Measurements from ENCODE around the gene CRYBG3.

Gene CRYBG3

DNA sequence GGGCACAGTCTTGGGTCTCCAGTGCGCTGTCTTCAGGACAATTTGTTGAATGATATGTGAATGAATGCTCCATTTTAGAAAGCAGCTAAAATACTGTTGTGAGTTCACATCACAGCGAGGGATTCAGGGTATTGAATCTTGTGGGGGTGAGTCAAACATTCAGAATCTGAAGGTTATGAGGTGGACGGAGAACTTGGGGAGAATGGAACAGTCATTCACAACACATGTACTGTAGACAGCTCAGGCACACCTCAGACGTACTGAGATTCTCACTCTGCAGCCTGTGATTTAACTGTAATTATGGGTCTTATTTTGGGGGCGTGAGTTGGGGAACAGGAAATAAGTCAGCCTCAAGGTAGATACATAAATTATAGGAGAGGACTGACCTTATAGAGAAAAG lies 13.9 kb downstream of the CRYBG3 start:
- no peak for DNase-seq

DNA sequence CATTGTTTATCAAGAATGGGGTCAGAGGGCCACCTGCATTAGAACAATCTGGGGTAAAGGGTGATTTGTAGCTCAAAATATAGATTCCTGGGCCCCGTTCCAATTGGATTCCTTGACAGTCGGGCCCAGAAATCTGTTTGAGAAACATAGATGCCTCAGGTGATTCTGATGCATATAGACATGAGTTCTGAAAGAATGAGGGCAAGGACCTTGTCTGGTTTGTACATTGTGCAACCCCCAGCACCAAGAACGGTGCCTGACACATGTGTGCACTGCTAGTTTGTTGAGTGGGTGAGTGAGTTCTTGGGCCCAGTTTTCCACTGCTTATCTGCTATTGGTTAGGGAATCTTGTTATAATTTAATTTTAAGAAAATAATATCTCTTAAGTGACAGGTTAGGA lies 16.6 kb downstream of the CRYBG3 start:
- no peak for DNase-seq

DNA sequence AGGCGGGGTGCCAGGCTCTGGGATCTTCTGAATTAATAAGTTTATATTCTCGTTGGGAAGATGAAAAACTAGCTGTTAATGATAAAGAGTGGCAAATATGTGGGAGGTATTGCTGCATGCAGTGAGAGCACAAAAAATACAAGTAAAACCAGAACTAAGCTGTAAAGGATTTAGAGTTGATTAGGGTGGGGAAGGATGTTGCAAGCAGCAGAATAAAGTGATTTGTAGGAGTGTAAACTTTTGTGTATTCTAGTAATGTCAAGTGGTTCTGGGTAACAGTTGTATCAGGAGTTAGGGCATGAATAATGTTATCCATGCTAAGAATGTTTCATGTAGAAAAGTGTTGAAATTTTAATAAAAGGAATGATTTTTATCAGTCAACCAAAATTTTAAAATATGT lies 18.1 kb downstream of the CRYBG3 start:
- no peak for DNase-seq

GRCh38 chr3:97841304-97841703 lies 19.5 kb downstream of the CRYBG3 start:
- DNase-seq = no peak

- DNase-seq = no peak
Observed at GRCh38 chr3:97841956-97842355, 20.1 kb downstream of the CRYBG3 start.

DNA sequence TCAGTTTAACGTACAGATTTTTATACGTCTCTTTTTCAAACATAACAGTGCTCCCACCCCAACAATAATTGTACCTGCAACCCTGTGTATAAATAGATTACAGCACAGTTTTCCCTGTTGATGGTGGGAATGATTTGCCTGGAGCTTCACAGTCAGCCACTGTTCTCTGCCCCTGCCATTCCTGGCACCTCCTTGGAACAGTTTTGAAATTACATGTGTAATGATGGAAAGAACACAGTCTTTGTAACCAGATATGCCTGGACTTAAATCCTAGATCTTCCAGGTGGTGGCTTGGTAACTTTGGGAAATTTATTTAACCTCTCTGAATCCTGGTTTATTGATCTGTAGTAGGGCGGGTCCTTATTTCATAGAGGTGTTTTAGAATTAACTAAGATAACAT lies 27.0 kb downstream of the CRYBG3 start:
- DNase-seq = no peak

DNA sequence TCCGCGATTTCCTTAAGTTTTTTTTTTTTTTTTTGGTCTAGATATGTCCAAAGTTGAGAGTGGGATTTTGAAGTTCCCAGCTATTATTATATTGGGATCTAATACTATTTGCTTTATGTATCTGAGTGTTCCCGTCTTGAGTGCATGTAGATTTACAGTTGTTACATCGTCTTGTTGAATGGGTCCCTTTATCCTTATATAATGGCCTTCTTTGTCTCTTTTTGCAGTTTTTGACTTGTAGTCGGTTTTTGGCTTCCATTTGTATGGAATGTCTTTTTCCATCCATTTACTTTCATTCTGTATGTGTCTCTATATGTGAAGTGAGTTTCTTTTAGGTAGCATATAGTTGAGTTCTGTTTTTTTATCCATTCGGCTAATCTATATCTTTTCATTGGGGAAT lies 35.6 kb downstream of the CRYBG3 start:
- DNase-seq = no peak

DNA sequence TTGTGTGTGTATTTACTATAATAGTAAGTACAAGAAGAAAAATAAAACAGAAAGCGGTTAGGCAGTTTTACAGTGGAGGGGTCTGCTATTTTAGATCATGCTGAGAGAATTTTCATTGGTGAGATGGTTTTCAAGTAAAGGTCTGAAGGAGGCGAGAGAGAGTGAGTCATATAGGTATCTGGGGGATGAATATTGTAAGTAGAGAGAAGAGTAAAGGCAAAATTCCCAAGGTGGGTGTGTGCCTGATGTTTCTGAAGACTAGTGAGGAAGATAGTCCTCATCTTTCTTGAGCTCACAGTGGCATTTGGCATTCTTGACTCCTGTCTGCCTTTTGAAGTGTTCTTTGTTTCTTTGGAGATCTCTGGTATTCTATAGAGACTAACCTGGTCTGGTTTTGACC lies 38.6 kb downstream of the CRYBG3 start:
- no peak for DNase-seq

DNA sequence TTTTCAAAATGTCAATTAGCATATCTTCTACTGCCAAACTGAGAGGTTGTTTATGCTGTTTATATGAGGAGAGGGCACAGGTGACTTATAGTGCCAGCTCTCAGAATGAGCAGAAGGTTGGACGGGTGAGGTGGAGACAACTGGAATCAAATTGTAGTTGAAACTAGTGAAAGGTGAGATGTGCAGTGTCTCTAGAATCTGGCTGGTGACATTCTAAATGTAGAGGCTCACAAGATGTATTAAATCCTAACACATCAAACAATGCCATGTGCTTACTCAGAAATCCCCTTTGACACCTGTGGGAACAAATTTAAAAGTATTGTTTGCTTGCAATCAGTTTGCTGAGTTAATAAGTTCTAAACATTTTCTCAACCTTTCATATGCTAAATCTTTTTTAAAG lies 40.8 kb downstream of the CRYBG3 start:
- DNase-seq = no peak

- DNase-seq = no peak
Observed at GRCh38 chr3:97863031-97863430, 41.2 kb downstream of the CRYBG3 start.

GRCh38 chr3:97863775-97864174 lies 42.0 kb downstream of the CRYBG3 start:
- DNase-seq = no peak

GRCh38 chr3:97871186-97871585 lies 49.4 kb downstream of the CRYBG3 start:
- DNase-seq = no peak

- DNase-seq = no peak
Observed at GRCh38 chr3:97871801-97872524, 50.2 kb downstream of the CRYBG3 start.

DNA sequence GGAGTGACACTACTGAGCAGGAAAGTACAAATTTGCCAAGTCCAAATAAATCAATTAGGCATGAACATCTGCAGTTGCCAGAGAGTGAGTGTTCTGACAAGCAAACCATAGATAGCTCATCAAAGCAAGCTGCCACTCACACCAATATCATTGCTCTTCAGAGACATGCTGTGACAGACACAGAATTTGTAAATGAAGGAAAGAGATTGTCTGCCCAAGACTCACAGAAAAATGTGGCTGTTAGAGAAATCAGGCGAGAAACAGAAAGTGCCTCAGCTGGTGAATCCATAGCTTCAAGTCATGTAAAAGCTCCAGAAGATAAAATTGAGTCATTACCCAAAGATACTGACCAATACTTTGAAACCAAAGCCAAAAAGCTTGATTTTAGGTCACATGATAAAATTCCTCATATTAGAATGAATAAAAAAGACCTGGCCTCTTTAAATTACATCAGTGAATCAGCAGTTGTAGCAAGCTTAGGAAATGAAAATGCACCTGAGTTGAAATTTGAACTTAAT lies 50.8 kb downstream of the CRYBG3 start:
- no peak for DNase-seq

DNA sequence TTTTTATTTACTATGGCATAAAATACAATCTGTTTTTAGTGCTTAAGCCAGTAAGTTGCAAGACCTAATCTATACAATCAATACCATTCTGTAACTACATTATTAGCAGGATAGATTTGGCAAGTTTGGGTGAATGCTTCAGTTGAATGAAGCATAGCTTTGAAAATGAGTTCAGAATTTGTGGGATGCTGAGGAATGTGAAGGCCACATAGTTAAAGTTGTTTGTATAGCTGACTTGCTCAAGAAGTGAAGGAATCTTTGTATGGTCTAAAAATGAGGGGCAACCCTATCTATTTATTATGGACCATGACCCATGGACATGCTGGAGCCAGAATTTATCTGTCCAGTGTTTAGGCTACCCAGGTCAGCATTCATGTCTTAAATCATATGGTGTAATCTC lies 58.5 kb downstream of the CRYBG3 start:
- DNase-seq = no peak

- DNase-seq = no peak
Observed at GRCh38 chr3:97882975-97883598, 61.3 kb downstream of the CRYBG3 start.

- DNase-seq = no peak
Observed at GRCh38 chr3:97883736-97884135, 61.9 kb downstream of the CRYBG3 start.

DNA sequence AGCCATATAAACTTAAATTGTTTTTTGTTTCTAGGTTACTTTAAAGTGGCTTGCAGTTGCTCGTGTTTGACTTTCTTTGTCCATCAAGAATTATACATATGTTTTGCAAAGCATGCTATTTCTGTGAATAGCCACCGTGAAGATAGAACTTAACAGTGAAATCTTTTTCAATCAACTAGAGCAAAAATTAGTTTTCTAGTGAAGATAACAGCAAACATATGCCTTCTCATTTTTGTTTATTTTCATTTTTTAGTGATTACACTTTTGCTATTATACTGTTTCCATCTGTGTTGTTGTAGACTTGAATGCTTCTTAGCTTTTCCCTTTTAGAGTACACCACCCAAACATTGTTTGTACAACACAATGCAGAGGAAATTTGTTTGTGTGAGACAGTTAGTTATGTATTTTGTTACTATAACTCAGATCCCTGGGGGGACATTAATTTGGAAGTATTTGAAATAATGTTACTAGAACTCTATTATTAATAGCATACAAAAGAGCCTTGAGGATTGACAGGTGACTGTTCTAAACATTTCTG lies 62.8 kb downstream of the CRYBG3 start:
- no peak for DNase-seq

DNA sequence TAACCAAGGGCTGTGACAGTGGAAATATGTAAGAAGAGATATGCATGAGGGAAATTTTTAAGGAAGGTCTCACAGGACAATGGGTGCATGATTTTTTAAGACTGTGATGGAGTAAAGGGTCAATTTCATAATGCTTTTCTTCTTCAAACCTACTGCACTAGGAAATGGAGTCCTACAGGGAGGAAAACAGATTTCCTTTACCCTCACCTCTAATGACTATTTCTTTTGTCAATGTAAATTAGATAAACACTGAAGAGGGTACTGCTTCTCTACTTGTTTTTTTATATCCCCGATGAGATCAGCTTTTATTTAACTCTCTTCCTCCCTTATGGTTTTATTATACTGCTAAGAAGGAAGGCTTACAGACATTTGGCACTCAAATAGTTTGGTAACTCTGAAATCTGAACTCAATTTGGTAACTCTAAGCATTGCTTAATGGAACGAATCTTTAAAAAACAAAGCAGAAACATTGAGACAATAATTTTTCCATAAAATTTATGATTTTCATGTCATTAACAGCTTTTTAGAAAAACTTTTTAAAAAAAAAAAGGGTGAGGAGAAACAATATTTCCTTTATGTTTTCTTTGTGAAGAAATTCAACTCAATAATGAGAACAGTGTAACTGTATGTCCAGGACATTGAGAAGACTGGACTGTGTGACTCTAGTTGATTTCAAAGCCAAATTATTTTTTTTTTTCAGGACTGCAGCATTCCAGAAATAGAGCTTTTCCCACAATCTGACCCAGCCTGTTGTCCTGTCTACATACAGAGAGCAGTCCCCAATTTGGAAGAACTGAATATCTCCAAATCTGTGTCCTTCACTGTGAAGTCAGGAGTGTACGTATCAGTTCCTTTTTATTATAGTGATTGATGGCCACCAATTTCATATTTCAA lies 64.4 kb downstream of the CRYBG3 start:
- no peak for DNase-seq

- no peak for DNase-seq
Observed at GRCh38 chr3:97889814-97890213, 68.0 kb downstream of the CRYBG3 start.

DNA sequence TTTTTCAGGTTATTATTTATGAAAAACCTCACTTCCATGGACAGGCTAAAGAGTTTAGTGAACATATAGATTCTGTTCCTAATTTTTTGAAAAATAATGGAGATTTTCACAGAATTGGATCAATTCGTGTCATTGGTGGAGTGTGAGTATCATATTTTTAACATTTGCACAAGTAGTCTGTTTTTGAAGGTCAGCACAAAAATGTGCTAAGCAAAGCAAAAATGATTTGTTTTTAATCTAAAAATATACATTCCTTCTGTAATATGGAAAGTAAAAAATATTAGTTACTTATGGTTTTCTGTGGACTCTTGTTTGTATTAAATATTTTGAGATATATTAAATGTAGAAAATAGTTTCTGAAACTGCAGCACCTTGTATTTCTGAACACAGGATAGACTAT lies 71.0 kb downstream of the CRYBG3 start:
- no peak for DNase-seq

GRCh38 chr3:97895216-97895615 lies 73.4 kb downstream of the CRYBG3 start:
- DNase-seq = no peak

- DNase-seq = no peak
Observed at GRCh38 chr3:97896129-97896528, 74.3 kb downstream of the CRYBG3 start.
